GM12878 (cell line): Measurements from ENCODE around the gene NSMCE1. TPM values are rescaled to one million over a fixed set of nuclear protein-coding genes. Genes with fewer than 3 reads are reported as not detected.

Experiments used
- ETV6 ChIP-seq, 2 experiments: fragments of 450-650 bp in 1 of 2; IDR thresholded peaks in 1 of 2; conservative IDR thresholded peaks in 1 of 2; 2 replicates each; pipeline ENCODE4 v1.6.1; 2014; ENCODE audit warnings: antibody characterized with exemption in 1 of 2, borderline replicate concordance in 1 of 2, low read depth in 1 of 2, mild to moderate bottlenecking in 1 of 2, moderate library complexity in 1 of 2
- IKZF1 ChIP-seq: fragments of 450-650 bp; conservative IDR thresholded peaks from 2 replicates; pipeline ENCODE4 v1.6.1; 2017; ENCODE audit warnings: antibody characterized with exemption, mild to moderate bottlenecking
- MTA2 ChIP-seq: fragments of 450-650 bp; IDR thresholded peaks from 2 replicates; pipeline ENCODE4 v1.6.1; 2016; ENCODE audit warnings: low read depth, mild to moderate bottlenecking, moderate library complexity
- NBN ChIP-seq: fragments of 450-650 bp; IDR thresholded peaks from 2 replicates; pipeline ENCODE4 v1.6.1; 2016
- RB1 ChIP-seq: fragments of 450-650 bp; formaldehyde crosslinking; IDR thresholded peaks from 2 replicates; pipeline ENCODE4 v1.6.1; 2017; ENCODE audit warnings: mild to moderate bottlenecking, borderline replicate concordance
- ZBTB40 ChIP-seq: fragments of 450-650 bp; IDR thresholded peaks from 2 replicates; pipeline ENCODE4 v1.6.1; 2016; ENCODE audit warnings: mild to moderate bottlenecking, moderate library complexity, borderline replicate concordance
- polyA plus RNA-seq, 11 experiments: library from polyadenylated mRNA; depleted of rRNA in 4 of 11; unstranded in 6 of 11; stranded (reverse) in 5 of 11; fragments of >200 nt; fragmentation: Nextera tagmentation in 4 of 11; fragmentation: Illumina TruSeq in 1 of 11; extraction: Ambion mirVana in 4 of 11; extraction: Trizol in 1 of 11; gene quantifications; 1 replicate in 1 of 11; 2 replicates in 10 of 11; pipeline versions ENCODE4 v1.2.1 to v1.2.3, GENCODE V29; 2011 to 2016; ENCODE audit warnings: inconsistent platforms in 2 of 11, missing spikeins in 2 of 11, low read depth in 1 of 11
- total RNA-seq, 4 experiments: library from RNA; depleted of rRNA in 3 of 4; stranded (reverse); fragments of >200 nt in 3 of 4; fragmentation: Illumina TruSeq in 1 of 4; extraction: Trizol in 1 of 4; gene quantifications; 2 replicates each; pipeline versions ENCODE4 v1.2.1 to v1.2.3, GENCODE V29; 2013 to 2021

The NSMCE1 gene
- total and polyA plus RNA-seq, 10 of the 15 experiments (the other 5 are each of a cell fraction or from before 2014, with no cell fraction given), result 54.0 to 214 (median 71.4) TPM

GRCh38 chr16:27179500-27180072, 89.0 kb downstream of the NSMCE1 start (continued):
- TF ChIP-seq MTA2 (no peak), NBN (peak; percentile 61), IKZF1 (peak; percentile 61), ZBTB40 (no peak), ETV6 (conservative IDR thresholded peaks at IDR 0.05 in 1 of 2, IDR thresholded peaks at IDR 0.05 in 1 of 2; ENCODE audit: borderline replicate concordance in 1 of 2, low read depth in 1 of 2) (no peak), RB1 (peak; percentile 66; the same call in 1 of the 2 replicates)
- TF ChIP-seq, all 136 proteins: peak for 24
